NCI-H1092 treated with DMSO at 0.1 percent for 48 hours (cell line): ENCODE data around the gene NCR3LG1.

Experiments used
- DNase-seq: peaks from one replicate; lab custom pipeline; 2025; lab: John Stamatoyannopoulos, UW

Gene NCR3LG1, protein sequence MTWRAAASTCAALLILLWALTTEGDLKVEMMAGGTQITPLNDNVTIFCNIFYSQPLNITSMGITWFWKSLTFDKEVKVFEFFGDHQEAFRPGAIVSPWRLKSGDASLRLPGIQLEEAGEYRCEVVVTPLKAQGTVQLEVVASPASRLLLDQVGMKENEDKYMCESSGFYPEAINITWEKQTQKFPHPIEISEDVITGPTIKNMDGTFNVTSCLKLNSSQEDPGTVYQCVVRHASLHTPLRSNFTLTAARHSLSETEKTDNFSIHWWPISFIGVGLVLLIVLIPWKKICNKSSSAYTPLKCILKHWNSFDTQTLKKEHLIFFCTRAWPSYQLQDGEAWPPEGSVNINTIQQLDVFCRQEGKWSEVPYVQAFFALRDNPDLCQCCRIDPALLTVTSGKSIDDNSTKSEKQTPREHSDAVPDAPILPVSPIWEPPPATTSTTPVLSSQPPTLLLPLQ

DNA sequence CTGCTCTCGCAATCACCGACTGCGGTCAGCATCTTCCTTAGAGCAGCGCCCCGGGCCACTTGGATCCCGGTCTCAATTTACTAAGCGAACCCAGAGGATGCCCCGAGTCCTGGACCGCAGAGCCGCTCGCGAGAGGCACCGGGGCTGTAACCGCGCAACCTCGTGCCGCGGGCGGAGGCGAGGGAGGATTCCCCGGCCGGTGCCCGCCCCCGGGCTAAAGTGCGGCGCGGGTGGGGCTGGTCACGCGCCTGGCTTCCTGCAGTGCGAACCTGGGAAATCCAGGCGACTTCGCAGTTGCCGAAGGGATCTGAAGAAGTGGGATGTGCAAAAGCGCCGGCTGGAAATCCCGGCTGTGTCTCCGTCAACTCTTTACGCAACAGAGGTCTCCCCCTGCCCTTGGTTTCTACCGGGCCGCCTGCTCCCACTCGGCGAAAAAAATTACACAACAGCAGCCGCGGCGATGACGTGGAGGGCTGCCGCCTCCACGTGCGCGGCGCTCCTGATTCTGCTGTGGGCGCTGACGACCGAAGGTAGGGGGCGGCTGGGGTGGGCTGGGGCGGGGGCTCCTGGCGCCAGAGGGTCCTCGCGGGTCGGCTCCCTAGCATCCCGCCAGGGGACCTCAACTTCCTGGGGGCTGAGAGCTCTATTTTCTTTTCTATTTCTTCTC is at the start of gene NCR3LG1:
Gene NCR3LG1 (plus strand): TSS at position 291 of the 667 bp plus-strand sequence. CDS start 170 bp downstream, at position 461.
- peak; percentile 67 for DNase-seq

DNA sequence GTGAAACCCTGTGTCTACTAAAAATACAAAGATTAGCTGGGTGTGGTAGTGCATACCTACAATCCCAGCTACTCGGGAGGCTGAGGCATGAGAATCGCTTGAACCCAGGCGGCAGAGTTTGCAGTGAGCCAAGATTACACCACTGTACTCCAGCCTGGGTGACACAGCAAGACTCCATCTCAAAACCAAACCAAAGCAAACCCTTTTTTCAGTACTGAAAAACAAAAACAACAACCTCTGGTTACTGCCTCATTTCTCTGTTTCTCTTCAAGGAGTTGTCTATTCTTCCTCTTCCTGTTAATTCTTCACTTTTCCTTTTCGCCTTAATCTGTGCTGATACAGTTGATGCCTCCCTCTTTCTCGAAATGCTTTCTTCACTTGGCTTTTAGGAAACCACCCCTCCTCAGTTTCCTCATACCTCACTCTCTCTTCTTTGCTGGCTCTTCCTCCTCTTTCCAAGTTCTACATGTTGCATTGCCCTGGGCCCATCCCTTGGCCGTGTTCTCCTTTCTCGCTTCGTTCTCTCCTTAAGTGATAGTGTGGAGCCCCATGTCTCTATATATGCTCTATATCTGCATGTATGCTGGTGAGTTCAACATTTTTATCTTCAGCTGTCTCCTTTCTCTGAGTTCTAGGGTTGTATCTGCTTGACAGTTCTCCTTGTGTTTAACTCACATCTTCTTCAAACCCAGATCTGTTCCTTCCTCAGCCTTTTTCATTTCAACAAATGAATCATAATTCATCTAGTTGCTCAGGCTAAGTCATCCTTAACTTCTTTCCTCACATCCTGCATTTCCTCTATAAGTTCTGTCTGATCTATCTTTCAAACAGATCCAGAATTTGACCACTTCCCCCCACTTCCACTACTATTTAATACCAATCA is 38.0 kb upstream of the NCR3LG1 start:
- DNase-seq, result no peak

DNA sequence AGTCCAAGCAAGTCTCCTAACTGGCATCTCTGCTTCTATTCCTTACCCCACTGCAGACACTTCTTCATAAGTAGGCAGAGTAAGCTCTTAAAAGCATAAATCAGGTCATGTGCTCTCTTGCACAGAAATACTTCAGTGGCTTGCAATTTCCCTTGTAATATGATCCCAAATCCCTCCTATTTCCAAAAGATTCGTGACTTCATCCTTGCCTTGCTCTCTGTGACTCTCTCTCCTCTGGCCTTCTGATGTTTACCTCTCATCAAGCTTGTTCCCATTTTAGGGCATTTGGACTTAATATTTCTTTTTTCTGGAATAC is 37.4 kb upstream of the NCR3LG1 start:
- DNase-seq, result no peak

DNA sequence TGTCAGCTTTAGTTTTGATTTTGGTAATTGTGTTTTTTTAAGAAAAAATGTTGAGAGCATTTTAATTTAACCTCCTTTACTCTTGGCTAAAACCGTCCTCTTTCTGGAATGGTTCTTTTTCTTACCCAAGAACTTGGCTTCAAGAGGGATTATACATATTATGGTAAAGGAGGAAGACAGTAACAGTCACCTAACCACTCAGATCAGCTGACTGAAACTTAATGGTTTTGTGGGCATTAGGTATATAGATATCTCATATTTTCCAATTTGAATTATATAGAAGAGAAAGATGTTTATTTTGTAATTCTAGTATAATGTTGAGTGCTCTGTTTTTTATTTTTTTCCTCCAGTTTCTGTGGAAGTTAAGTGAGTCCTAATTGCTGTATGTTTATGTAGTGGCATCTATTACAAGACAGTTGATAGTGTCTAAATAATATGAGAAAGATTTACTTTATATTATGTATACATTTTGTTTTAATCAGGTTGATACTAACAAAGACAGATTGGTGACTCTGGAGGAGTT is 36.6 kb upstream of the NCR3LG1 start:
- no peak for DNase-seq

DNA sequence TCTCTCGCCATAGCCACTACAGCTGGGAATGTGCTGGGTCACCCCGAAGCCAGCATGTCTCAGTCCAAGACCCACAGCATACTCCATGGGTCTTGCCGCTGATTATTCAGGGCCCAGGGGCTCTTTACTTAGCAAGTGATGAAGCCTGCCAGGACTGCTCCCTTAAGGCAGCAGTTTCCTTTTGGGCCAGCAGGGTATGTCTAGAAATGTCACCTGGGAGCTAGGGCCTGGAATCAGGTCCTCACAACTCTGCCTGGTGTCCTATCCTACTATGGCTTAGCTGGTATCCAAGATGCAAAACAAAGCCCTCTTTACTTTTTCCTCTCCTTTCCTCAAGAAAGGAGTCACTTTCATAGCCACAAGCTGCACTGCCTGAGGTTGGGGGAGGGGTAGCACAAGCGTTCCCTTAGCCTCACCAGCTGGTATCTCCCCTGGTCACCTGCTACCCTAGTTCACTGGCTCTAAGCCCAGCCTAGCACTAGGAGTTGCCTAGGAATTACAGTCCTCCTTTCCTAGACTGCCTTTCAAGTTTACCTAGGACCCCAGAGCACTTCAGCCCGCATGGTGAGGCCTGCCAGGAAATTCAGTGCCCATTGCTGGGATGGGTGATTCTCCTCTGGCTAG is 22.6 kb upstream of the NCR3LG1 start:
- peak; percentile 22 for DNase-seq

DNA sequence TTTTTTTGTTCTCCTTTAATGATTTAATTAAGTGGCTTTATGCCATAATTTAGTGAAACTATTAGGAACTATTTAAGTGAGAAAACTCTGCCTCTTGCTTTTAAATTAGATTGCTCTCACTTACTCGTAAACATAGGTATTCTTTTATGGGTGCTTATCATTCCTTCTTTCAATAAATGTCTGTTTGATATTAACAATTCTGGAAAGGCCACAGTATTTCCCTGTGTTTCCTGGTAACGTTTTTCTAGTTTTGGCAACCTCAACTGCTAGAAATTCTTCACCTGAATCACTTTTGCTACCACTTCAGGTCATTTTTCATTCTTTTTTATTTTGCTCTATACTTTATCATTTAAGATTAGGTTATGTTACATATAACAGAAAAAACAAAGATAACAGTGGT is 19.9 kb upstream of the NCR3LG1 start:
- DNase-seq, result no peak

DNA sequence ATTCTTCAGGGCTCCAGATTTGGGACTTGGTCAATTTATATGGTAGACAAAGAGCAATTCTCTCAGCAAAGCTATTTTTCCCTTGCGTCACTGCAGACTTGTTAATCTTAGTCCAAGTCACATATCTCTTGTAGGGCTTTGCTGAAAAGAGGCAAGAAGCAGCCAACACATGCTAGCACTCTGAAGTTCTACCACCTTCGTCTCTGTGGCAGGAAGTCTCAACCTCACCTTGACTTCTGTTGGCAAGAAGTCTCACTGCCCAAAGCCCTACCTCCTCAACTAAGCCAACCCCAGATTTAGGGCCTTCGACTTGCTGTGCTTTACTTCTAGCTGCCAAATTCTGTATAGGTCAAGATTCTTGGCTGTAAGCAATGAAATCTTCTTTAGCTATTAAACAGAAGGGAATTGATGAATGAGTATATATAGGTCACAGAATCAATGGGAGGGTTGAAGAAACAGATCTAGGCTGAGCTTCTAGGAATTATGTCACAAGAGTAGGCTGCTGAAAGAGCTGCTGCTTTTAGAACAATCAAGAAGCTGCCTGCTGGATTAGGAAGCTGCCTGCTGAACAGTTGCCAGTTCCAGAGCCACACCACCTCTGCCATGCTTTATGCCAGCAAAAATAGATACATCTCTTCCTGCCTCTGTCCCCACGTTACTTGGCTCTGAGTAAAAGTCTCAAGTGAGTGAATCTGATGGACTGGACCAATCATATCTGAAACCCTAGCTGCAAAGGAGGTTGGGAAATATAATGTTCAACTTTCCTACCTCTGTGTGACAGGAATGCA is 17.6 kb upstream of the NCR3LG1 start:
- DNase-seq, result no peak

DNA sequence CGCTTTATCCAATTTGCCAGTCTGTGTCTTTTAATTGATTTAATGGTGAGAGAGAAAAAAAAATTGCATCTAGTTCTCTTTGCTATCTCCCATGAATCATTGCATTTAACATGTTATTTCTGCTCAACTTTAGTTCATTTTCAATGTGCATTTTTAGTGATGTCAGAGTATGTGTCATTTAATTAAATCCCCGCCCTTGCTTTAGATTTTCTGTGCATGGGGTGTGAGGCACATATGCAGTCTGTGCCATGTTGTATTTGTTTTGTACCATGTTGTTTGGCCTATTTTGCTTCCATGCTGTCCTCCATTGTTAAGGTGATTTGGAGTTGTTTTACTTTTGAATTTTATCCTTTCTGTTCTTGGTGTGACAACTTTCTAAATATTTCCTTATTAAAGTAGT is 8.3 kb upstream of the NCR3LG1 start:
- DNase-seq, result no peak

DNA sequence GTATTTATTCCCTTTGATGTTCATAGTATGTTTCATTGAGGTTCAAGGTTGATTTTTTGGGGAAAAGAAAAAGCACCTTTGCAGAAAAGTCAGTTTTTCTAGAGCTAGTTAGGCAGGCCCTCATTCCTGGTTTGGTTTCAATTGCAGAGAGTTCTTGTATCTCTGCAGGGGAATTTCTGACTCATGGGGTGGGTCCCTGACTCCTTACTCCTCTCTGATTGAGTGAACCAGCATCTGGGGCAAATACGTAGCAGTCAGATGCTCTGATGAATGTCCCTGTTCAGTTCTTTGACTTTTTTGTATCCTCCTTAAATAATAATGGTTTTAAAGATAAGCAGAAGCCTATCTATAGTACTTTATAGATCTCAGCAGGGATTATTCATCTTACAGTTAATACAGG is 7.7 kb upstream of the NCR3LG1 start:
- DNase-seq, result no peak

DNA sequence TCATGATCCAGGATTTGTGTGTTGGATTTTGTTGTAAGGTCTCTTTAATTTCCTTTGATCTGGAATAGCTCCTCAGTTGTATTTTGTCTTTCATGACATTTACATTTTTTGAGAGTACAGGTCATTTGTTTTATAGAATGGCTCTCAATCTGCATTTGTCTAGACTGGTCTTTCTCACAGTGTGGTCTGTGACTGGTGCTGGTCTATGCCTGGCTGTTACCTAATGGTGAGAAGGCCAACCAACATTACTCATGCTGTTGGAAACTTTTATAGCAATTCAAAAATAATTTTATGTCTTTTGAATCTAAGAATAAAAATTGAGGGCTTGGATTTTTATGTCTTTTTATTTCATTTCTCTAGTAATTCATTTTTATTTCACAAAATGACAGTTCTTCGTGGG is 3.9 kb upstream of the NCR3LG1 start:
- DNase-seq, result no peak

DNA sequence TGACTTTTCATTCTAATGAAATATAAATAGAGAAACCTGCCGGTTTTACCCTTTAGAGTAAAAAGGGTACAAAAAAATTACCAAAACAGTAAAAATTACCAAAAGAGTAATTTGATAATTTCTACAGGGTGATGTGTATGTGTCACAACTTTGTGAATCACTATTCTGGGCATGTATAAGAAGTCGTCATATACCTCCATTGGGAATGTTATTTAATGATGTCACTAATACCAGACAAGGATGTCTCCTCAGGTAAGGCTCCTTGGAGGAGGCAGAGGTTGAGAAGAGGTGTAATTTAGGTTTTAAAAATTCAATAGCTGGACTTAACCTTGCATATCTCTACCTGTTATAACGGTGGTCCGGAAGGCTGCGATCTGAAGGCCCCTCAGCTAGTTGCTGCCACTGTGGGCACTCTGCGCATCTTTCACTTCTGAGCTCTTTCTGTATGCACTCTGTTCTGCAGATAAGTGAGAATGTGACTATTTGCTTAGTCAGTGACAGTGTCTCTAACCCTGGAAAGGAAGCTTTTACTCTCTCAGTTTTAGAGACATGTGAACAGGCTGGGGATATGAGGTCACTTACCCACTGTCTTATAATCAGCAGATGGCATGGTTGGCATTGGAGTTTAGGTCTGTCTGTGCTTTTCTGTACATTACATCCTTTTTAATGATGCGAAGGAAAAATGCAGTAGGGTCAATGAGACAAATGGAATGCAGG is 987 bp upstream of the NCR3LG1 start:
- no peak for DNase-seq

DNA sequence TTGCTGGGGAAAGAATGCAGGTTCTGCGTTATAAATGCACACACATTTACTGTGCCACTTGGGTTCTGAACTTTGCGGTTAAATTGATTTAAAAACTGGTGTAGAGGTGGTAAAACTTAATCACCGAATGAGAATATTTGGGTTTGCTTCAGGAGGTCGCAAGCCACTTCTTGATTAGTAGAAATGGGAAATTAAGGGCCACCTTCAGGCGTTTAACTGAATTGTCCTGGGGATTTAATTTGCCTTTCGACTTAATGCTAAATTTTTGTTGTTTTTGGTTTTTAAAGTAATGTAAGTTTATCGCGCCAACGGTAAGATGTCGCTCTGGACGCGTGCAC is 459 bp upstream of the NCR3LG1 start:
- DNase-seq, result no peak

DNA sequence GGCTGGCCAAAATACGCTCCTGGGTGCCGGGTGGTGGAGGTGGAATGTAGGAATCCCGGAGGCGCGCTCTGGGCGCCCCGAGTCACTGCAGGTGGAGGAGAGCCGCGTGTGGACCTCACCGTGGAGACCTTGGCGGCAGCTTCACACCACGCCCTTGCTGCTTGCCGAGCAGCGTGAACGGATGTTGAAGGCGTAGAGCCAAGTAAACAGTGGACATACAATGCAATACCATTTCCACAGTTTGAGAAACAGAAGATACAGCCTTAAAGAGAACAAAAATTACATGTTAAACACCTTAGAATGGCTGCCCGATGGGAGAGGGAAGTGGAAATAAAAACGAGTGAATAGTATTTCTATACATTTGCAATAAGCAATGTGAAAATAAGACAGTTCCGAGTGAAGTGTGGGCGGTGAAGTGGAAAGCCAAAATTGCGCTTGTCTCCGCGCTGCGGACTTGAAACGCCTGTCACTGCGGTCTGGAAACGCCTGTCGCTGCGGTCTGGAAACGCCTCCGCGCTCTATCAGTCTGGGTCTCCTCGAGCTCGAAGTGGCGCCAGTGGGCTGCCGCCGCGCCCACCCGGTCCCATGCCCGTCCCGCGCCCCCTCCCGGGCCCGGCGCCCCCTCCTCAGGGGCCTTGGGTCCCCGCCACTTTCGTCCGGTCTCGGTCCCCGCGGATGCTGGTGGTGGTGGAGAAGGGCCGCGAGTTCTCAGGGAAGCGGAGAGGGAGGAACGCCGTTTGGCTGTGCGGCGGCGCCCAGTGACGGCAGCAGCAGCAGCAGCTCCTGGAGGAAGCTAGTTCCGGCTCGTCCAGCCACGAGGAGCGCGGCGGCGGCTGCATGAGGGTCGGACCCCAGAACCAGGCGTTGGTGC is 1.6 kb downstream of the NCR3LG1 start:
- peak; percentile 87 for DNase-seq

DNA sequence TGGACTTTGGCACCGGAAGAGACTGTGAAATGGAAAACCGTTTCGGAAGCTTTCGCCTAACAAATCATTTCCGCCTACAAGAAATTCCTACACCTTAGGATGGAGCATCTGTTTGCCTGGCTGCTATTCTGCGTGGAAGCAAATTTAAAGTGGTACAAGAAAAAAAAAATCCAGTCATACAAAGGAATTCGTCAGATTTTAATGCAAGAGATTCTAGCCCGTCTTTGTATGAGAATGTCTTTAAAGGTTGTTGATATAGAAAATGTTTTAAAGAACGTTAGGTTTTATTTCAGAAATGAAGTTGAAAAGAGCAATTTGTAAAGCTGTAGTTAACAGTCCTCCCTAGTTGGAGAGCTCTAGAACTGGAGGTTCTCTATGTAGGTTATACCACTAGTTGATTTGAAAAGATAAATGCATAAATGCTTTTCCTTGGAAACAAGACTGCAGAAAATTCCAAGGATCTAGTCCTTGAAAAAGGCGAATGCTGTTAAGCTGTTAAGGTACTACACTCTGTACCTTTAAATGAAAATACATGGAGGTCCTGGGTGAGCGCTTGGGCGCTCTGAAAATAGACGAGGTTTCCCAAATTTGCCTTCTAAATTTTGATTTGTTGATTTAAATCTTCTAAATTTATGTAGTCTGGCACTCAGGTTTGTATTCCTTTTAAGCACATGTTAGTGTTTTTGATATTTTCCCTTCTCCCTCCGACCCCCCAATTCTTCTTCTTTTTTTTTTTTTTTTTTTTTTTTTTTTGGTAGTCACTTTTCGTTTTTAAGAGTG is 2.4 kb downstream of the NCR3LG1 start:
- peak; percentile 71 for DNase-seq

DNA sequence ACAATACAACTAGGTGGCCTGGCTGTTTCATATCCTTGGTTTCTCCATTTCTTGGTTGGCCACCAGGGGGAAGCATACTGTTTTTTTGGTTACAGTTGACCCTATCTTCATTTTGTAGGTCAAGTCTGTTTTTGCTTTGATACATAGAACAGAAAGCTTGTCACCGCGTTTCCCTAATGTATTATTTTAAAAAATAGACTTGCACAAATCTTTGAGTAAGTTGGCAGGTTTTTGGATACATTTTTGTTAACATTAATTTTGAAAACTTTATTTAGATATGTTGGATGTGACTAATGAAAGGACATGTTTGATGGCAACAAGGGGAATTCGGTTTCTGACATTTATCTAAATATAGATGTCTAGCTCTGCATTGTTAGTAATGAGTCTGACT is 3.0 kb downstream of the NCR3LG1 start:
- peak; percentile 68 for DNase-seq

DNA sequence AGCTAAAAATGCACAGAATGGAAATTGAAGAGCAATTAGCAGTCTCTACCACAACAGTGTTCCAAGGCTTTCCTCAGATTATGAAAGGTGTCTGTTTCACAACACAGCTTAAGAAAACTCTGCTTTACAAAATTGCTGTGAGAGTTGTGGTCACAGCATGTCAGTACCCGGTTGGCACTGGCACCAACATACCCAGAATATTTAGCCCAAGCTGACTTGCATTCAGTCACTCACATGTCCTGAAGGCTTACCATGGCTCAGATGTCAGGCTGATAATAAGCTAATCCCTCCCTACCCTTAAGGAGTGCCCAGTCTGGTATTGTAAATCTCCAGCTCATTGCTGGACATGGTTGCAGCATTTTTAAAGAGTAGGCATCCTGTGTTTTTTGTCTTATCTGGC is 14.9 kb downstream of the NCR3LG1 start:
- no peak for DNase-seq

DNA sequence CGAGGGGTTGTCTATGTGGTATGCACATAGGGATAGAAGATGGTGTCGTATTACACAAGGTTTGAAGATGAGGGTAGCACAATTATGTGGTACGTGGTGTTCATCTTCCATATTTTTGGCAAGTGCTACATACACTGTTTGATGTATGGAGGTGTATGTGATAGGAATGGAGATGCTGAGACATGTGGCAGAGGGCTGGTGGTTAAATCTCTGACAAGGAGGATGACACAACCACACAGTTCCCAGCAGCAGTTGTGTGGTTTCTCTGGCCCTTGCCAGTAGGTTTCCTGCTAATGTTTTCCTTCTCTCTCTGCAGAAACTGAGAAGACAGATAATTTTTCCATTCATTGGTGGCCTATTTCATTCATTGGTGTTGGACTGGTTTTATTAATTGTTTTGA is 17.0 kb downstream of the NCR3LG1 start:
- DNase-seq, result no peak

DNA sequence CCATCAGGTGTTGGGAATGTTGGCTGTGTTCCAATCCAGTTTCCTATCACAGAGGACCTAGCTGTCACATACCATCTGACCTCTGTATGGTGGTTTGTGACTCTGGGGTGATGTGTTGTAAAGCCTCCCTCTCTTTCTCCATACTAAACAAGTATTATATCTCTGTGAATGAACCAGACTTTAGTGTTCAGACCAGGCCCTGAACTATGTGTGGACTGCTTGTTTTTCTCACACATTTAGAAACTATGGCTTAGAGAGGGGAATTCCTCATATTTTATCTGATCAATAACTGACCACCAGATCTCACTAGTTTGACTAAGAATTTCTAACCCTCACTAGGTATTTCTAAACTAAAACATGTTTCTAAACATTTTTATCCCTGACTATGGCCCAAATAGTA is 17.5 kb downstream of the NCR3LG1 start:
- no peak for DNase-seq

DNA sequence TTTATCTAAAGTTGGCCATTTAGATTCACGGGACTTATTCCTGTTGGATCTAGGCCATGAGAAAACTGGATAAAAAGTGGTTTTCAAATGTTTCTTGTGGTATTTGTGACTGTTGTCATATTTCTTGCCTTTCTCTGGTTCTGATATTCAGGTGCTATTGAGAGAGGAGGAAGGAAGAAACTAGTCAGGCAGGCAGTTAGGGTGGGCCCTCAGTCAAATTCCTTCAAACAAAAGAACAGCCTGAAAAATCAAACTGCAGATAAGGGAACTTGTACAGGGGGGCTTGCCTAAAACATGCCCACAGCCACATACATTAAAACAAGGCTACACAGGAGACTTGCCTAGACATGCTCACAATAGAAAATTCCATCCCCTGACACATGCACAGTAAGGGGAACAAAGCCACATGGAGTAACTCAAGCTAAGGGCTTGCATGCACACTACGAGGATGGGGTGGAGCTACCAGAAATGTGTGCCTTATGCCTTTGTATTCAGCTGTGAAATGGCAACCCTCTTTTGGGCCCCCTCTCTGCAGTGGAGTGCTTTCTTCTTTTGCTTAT is 18.2 kb downstream of the NCR3LG1 start:
- DNase-seq, result no peak
